GM06990 (cell line): Measurements from ENCODE around the gene CCDC85B.

Source experiments
- DNase-seq: peaks from one replicate; pipeline ENCODE4 v3.0.0-alpha.2; 2011; ENCODE audit not compliant: insufficient read length; ENCODE audit errors: extremely low read depth
- H3K27me3 ChIP-seq: replicated peaks from 2 replicates; pipeline ENCODE4 v1.6.0; 2011; ENCODE audit warnings: low read length; ENCODE audit not compliant: control insufficient read depth, insufficient read depth
- H3K36me3 ChIP-seq: 2 replicates; pipeline ENCODE4 v1.5.1; 2011; ENCODE audit warnings: low read length; ENCODE audit not compliant: control insufficient read depth, insufficient read depth
- H3K4me3 ChIP-seq: replicated peaks from 2 replicates; pipeline ENCODE4 v1.5.1; 2011; ENCODE audit warnings: low read depth, mild to moderate bottlenecking, control low read depth, low read length
- CTCF ChIP-seq: IDR thresholded peaks from 2 replicates; pipeline ENCODE4 v1.5.1; 2011; ENCODE audit warnings: low read length, control low read depth, mild to moderate bottlenecking, inconsistent platforms; ENCODE audit not compliant: insufficient read depth, poor library complexity, severe bottlenecking

CCDC85B gene

GRCh38 chr11:65895482-65895981 lies 5.1 kb downstream of the CCDC85B start:
- Histone ChIP-seq H3K4me3 (no peak overlapping the region), H3K36me3 (no peaks in the 10 kb centered on the region; the same call in none of the 2 replicates), H3K27me3 (no peaks in the 10 kb centered on the region)
- TF ChIP-seq CTCF = no peak
- DNase-seq = no peak

- no peak for TF ChIP-seq CTCF
- Histone ChIP-seq H3K27me3 (no peaks in the 10 kb centered on the region), H3K36me3 (no peaks in the 10 kb centered on the region; the same call in none of the 2 replicates), H3K4me3 (no peak overlapping the region)
- no peak for DNase-seq
Measured at GRCh38 chr11:65896034-65896999, 5.8 kb downstream of the CCDC85B start.

- no peak for DNase-seq
- Histone ChIP-seq H3K27me3 (no peaks in the 10 kb centered on the region), H3K36me3 (no peaks in the 10 kb centered on the region; the same call in none of the 2 replicates), H3K4me3 (no peak overlapping the region)
- no peak for TF ChIP-seq CTCF
Measured at GRCh38 chr11:65897020-65897471, 6.6 kb downstream of the CCDC85B start.

- no peaks in the 10 kb centered on the region; the same call in none of the 2 replicates for H3K36me3 ChIP-seq
- peak overlapping the region; percentile 89 for H3K4me3 ChIP-seq
- DNase-seq = no peak
- no peaks in the 10 kb centered on the region; the same call in 1 of the 2 replicates for H3K27me3 ChIP-seq
- TF ChIP-seq CTCF = no peak
Measured at GRCh38 chr11:65898656-65899355, 8.3 kb downstream of the CCDC85B start.

GRCh38 chr11:65899356-65900124 lies 9.1 kb downstream of the CCDC85B start:
- peak; percentile 21 for TF ChIP-seq CTCF
- DNase-seq = peak; percentile 63
- no peaks in the 10 kb centered on the region; the same call in none of the 2 replicates for H3K36me3 ChIP-seq
- peak overlapping the region; percentile 89 for H3K4me3 ChIP-seq
- H3K27me3 ChIP-seq = no peaks in the 10 kb centered on the region; the same call in 1 of the 2 replicates
